Ascending aorta (tissue), 2 donors: ENCODE measurements around the gene SKIDA1. TPM values are rescaled to one million over a fixed set of nuclear protein-coding genes. Genes with fewer than 3 reads are reported as not detected.

ENCODE experiments used
- DNase-seq, 2 donors: peaks; one replicate each; pipeline ENCODE4 v3.0.0-alpha.2; 2019; ENCODE audit warnings: low spot score in 2 of 2
- H3K27ac ChIP-seq, 2 donors: fragments of 200-600 bp; sonication (generic); one replicate each; pipeline ENCODE4 v1.5.1; 2016 to 2017; ENCODE audit warnings: mild to moderate bottlenecking in 1 of 2
- H3K27me3 ChIP-seq: fragments of 200-600 bp; sonication (generic); one replicate; pipeline ENCODE4 v1.5.1; 2017
- H3K36me3 ChIP-seq, 2 donors: fragments of 200-600 bp; sonication (generic); one replicate each; pipeline ENCODE4 v1.5.1; 2016
- H3K4me1 ChIP-seq, 2 donors: fragments of 200-600 bp; sonication (generic); one replicate each; pipeline ENCODE4 v1.5.1; 2016 to 2017; ENCODE audit warnings: mild to moderate bottlenecking in 1 of 2
- H3K4me3 ChIP-seq, 2 donors: fragments of 200-600 bp; sonication (generic); one replicate each; pipeline ENCODE4 v1.5.1; 2016 to 2017; ENCODE audit warnings: mild to moderate bottlenecking in 1 of 2
- H3K9me3 ChIP-seq, 2 donors: fragments of 200-600 bp; sonication (generic); one replicate each; pipeline ENCODE4 v1.5.1; 2016
- CTCF ChIP-seq, 3 experiments: fragments of 200-600 bp in 2 of 3; fragments of 450-650 bp in 1 of 3; sonication (generic) in 2 of 3; IDR thresholded peaks; one replicate each; pipeline ENCODE4 v1.5.1; 2016 to 2019; ENCODE audit warnings: antibody characterized with exemption in 3 of 3, mild to moderate bottlenecking in 1 of 3, moderate library complexity in 1 of 3
- intact Hi-C: fragments of 100-400 bp; cut with DNase I; formaldehyde crosslinking; loops from one replicate; pipeline ENCODE4 v1.15.1; 2023
- total RNA-seq: library from RNA; depleted of rRNA; stranded (reverse); fragments of >200 nt; gene quantifications from one replicate; pipeline ENCODE4 v1.1.0, GENCODE V29; 2016

SKIDA1 gene
- total RNA-seq, 1 donor from 2014 or later = not detected

GRCh38 chr10:21490711-21491105 lies 34.8 kb downstream of the SKIDA1 start:
- no peaks in the 10 kb centered on the region for H3K27me3 ChIP-seq
- DNase-seq = no peak
- no peak overlapping the region for H3K27ac ChIP-seq
- H3K9me3 ChIP-seq = no peaks in the 10 kb centered on the region
- no peak overlapping the region for H3K4me3 ChIP-seq
- intact Hi-C loops = loop anchor here (10.0 kb wide), 1 partner anchor 764 kb away; no protein-coding TSS in a partner anchor
- H3K4me1 ChIP-seq = peaks cover 0 to 3% of the 10 kb centered on the region in 2 donors
- H3K36me3 ChIP-seq = no peaks in the 10 kb centered on the region
- TF ChIP-seq CTCF (IDR thresholded peaks at IDR 0.05) = no peak

GRCh38 chr10:21490028-21490710 lies 35.3 kb downstream of the SKIDA1 start:
- no peaks in the 10 kb centered on the region for H3K36me3 ChIP-seq
- no peak for TF ChIP-seq CTCF (IDR thresholded peaks at IDR 0.05)
- intact Hi-C loops = loop anchor here (10.0 kb wide), 1 partner anchor 765 kb away; no protein-coding TSS in a partner anchor
- no peak for DNase-seq
- peaks cover 0 to 3% of the 10 kb centered on the region in 2 donors for H3K4me1 ChIP-seq
- H3K27me3 ChIP-seq = no peaks in the 10 kb centered on the region
- H3K4me3 ChIP-seq = no peak overlapping the region
- H3K9me3 ChIP-seq = no peaks in the 10 kb centered on the region
- H3K27ac ChIP-seq = no peak overlapping the region

DNA sequence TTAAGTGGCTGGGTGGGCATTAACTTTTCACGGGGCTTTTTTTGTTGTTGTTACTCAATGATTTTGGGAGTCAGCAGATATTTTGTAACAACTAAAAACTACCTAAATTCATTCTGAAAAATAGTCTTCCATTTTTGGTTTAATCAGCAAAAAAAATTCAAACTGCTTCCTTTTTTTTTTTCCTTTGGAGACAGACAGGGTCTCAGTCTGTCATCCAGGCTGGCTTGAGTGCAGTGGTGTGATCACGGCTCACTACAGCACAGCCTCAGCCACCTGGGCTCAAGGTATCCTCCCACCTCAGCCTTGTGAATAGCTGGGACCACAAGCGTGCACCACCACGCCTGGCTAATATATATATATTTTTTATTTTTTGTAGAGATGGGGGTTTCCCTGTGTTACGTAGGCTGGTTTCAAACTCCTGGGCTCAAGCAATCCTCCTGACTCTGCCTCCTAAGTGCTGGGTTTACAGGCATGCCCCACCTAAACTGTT lies 36.5 kb downstream of the SKIDA1 start:
- no peaks in the 10 kb centered on the region for H3K4me1 ChIP-seq
- H3K27ac ChIP-seq = no peak overlapping the region
- no peaks in the 10 kb centered on the region for H3K36me3 ChIP-seq
- H3K9me3 ChIP-seq = no peaks in the 10 kb centered on the region
- no peak for DNase-seq
- H3K27me3 ChIP-seq = no peaks in the 10 kb centered on the region
- no peak for TF ChIP-seq CTCF (IDR thresholded peaks at IDR 0.05)
- H3K4me3 ChIP-seq = no peak overlapping the region
- intact Hi-C loops = no loop called here

- DNase-seq = no peak
- H3K4me3 ChIP-seq = no peak overlapping the region
- intact Hi-C loops = no loop called here
- no peaks in the 10 kb centered on the region for H3K27me3 ChIP-seq
- no peak for TF ChIP-seq CTCF (IDR thresholded peaks at IDR 0.05)
- H3K36me3 ChIP-seq = no peaks in the 10 kb centered on the region
- H3K4me1 ChIP-seq = no peaks in the 10 kb centered on the region
- H3K27ac ChIP-seq = no peak overlapping the region
- no peaks in the 10 kb centered on the region for H3K9me3 ChIP-seq
Observed at GRCh38 chr10:21488246-21488956, 37.1 kb downstream of the SKIDA1 start.

DNA sequence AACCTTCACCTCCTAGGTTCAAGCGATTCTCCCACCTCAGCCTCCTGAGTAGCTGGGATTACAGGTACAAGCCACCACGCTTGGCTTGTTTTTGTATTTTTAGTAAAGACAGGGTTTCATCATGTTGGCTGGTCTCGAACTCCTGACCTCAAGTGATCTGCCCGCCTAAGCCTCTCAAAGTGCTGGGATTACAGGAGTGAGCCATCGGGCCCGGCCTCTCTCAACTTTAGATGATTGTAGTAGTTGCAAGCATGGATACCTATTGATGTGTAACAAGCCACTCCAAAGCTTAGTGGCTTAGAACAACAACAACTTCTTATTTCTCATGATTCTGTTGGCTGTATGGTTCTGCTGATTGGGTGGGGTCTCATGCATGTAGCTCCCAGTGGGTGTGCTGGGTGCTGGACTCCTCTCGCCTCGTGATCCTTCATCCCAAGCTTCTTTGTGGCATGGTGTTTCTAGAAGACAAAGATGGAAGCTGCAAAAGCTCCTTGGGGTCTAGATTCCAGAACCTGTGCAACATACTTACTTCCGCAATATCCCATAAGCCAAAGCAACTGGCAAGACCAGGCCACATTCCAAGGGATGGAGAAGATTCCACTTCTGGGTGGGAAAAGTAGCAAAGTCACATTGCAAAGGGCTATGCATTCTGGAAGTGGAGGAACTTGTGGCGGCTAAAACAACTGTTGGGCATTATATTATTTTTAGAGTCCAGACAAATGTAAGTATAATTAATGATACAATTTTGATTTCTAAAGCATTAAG lies 37.9 kb downstream of the SKIDA1 start:
- Histone ChIP-seq H3K4me1 (no peaks in the 10 kb centered on the region), H3K27me3 (no peaks in the 10 kb centered on the region), H3K9me3 (no peaks in the 10 kb centered on the region), H3K27ac (no peak overlapping the region), H3K36me3 (no peaks in the 10 kb centered on the region), H3K4me3 (no peak overlapping the region)
- TF ChIP-seq CTCF (IDR thresholded peaks at IDR 0.05) = no peak
- intact Hi-C loops = no loop called here
- no peak for DNase-seq
